HCT116 (cell line): ENCODE measurements around the gene LIN52. TPM values are rescaled to one million over a fixed set of nuclear protein-coding genes. Genes with fewer than 3 reads are reported as not detected.

Source experiments
- ATAC-seq: fragments of 200-7000 bp; cut with Tn5 transposase; 2 replicates; pipeline ENCODE4 v1.9.1; 2020; ENCODE audit warnings: mild to moderate bottlenecking, moderate library complexity
- BruUV-seq: library from RNA; stranded (reverse); fragments of 400-500 nt; replicated peaks from 2 replicates; lab custom pipeline; 2021; lab: Mats Ljungman, UMichigan
- CTCF ChIA-PET: fragments of 300-600 bp; sonication (Branson Sonifier 250); formaldehyde crosslinking; loops from one replicate; lab custom pipeline; 2021; ENCODE audit warnings: antibody characterized with exemption; lab: Charles Lee
- POLR2A ChIA-PET: fragments of 300-600, 350-600 bp; sonication (Branson Sonifier 250); formaldehyde crosslinking; loops from one replicate; lab custom pipeline; 2021; ENCODE audit warnings: antibody characterized with exemption; lab: Charles Lee
- RAD21 ChIA-PET, 2 experiments: fragments of 300-600 bp; sonication (Branson Sonifier 250); formaldehyde crosslinking; loops; one replicate each; lab custom pipeline; 2023; ENCODE audit warnings: low total read pairs in 2 of 2; ENCODE audit not compliant: uncharacterized antibody in 2 of 2, unreplicated experiment in 2 of 2, low non-redundant PET in 1 of 2; lab: Charles Lee
- DNase-seq: peaks from one replicate; pipeline ENCODE4 v3.0.0-alpha.2; 2010; ENCODE audit warnings: low read depth, low spot score
- H2AFZ ChIP-seq: fragments of 200-600 bp; shearing (Covaris generic), sonication (generic); 2 replicates; pipeline ENCODE4 v1.6.1; 2017; ENCODE audit warnings: low read depth, mixed run types, mixed read lengths, antibody characterized with exemption, low read length; ENCODE audit not compliant: poor library complexity, severe bottlenecking
- H3K27ac ChIP-seq: 2 replicates; pipeline ENCODE4 v1.5.1; 2012; ENCODE audit warnings: low read depth, low read length
- H3K27me3 ChIP-seq: fragments of 200-600 bp; sonication (generic); 2 replicates; pipeline ENCODE4 v1.6.1; 2016; ENCODE audit warnings: mixed run types, low read length, mixed read lengths; ENCODE audit not compliant: insufficient read depth
- H3K36me3 ChIP-seq, 2 experiments: fragments of 200-500 bp in 1 of 2; fragments of 200-600 bp in 1 of 2; sonication (Bioruptor generic) in 1 of 2; sonication (generic) in 1 of 2; 2 replicates each; pipeline versions ENCODE4 v1.5.1 to v1.6.1; 2014 to 2016; ENCODE audit warnings: low read length in 2 of 2, inconsistent platforms in 1 of 2, mixed read lengths in 1 of 2, mixed run types in 1 of 2; ENCODE audit not compliant: insufficient read depth in 2 of 2, control insufficient read depth in 1 of 2
- H3K4me1 ChIP-seq, 2 experiments: fragments of 200-600 bp in 1 of 2; sonication (generic) in 1 of 2; 2 replicates each; pipeline versions ENCODE4 v1.5.1 to v1.6.1; 2012 to 2017; ENCODE audit warnings: low read length in 2 of 2, inconsistent platforms in 1 of 2, mild to moderate bottlenecking in 1 of 2, mixed read lengths in 1 of 2, mixed run types in 1 of 2, moderate library complexity in 1 of 2; ENCODE audit not compliant: insufficient read depth in 2 of 2, control insufficient read depth in 1 of 2
- H3K4me2 ChIP-seq: fragments of 200-600 bp; sonication (generic); 2 replicates; pipeline ENCODE4 v1.6.1; 2017; ENCODE audit warnings: mixed run types, low read length, mixed read lengths
- H3K4me3 ChIP-seq, 2 experiments: fragments of 200-600 bp in 1 of 2; sonication (generic) in 1 of 2; replicated peaks in 1 of 2; 2 replicates each; pipeline ENCODE4 v1.5.1; 2011 to 2016; ENCODE audit warnings: low read length in 2 of 2, control low read depth in 1 of 2, low read depth in 1 of 2, mild to moderate bottlenecking in 1 of 2, mixed read lengths in 1 of 2, mixed run types in 1 of 2
- H3K79me2 ChIP-seq: fragments of 200-600 bp; sonication (generic); 2 replicates; pipeline ENCODE4 v1.6.1; 2017; ENCODE audit warnings: mild to moderate bottlenecking, mixed run types, low read length, moderate library complexity, mixed read lengths; ENCODE audit not compliant: insufficient read depth
- H3K9ac ChIP-seq: fragments of 200-600 bp; sonication (generic); 2 replicates; pipeline ENCODE4 v1.6.1; 2016; ENCODE audit warnings: low read length, mixed read lengths
- H3K9me2 ChIP-seq: fragments of 200-600 bp; sonication (generic), shearing (Covaris generic); 2 replicates; pipeline ENCODE4 v1.6.1; 2017; ENCODE audit warnings: mixed run types, mild to moderate bottlenecking, moderate library complexity; ENCODE audit not compliant: insufficient read depth
- H3K9me3 ChIP-seq, 2 experiments: fragments of 200-500 bp in 1 of 2; fragments of 200-600 bp in 1 of 2; sonication (Bioruptor generic) in 1 of 2; sonication (generic) in 1 of 2; 2 replicates each; pipeline ENCODE4 v1.6.1; 2014 to 2017; ENCODE audit warnings: low read length in 2 of 2, mixed read lengths in 2 of 2, inconsistent platforms in 1 of 2, low read depth in 1 of 2, mild to moderate bottlenecking in 1 of 2, mixed run types in 1 of 2, moderate library complexity in 1 of 2; ENCODE audit not compliant: control insufficient read depth in 1 of 2, insufficient read depth in 1 of 2
- H4K20me1 ChIP-seq: fragments of 200-600 bp; sonication (generic), shearing (Covaris generic); 2 replicates; pipeline ENCODE4 v1.6.1; 2017; ENCODE audit warnings: mixed run types, mild to moderate bottlenecking, moderate library complexity; ENCODE audit not compliant: insufficient read depth
- ATF3 ChIP-seq: IDR thresholded peaks from 2 replicates; pipeline ENCODE4 v1.6.1; 2012
- CBX3 ChIP-seq: IDR thresholded peaks from 2 replicates; pipeline ENCODE4 v1.6.1; 2012; ENCODE audit warnings: low read depth
- CEBPB ChIP-seq: IDR thresholded peaks from 2 replicates; pipeline ENCODE4 v1.6.1; 2012; ENCODE audit warnings: low read depth
- EGR1 ChIP-seq: IDR thresholded peaks from 2 replicates; pipeline ENCODE4 v1.6.1; 2012; ENCODE audit warnings: low read depth
- EZH2 ChIP-seq: fragments of 200-600 bp; sonication (generic); IDR thresholded peaks from 2 replicates; pipeline ENCODE4 v1.6.1; 2017; ENCODE audit warnings: antibody characterized with exemption, mixed run types
- EZH2phosphoT487 ChIP-seq: fragments of 200-600 bp; IDR thresholded peaks from 2 replicates; pipeline ENCODE4 v1.6.1; 2018; ENCODE audit warnings: antibody characterized with exemption, borderline replicate concordance
- FOSL1 ChIP-seq: IDR thresholded peaks from 2 replicates; pipeline ENCODE4 v1.6.1; 2012; ENCODE audit warnings: low read depth
- MAX ChIP-seq: IDR thresholded peaks from 2 replicates; pipeline ENCODE4 v1.6.1; 2012
- POLR2A ChIP-seq: IDR thresholded peaks from 2 replicates; pipeline ENCODE4 v1.7.0; 2011; ENCODE audit warnings: borderline replicate concordance; ENCODE audit not compliant: insufficient read depth, insufficient read length; ENCODE audit errors: extremely low read depth
- POLR2AphosphoS5 ChIP-seq: IDR thresholded peaks from 2 replicates; pipeline ENCODE4 v1.6.1; 2011; ENCODE audit warnings: mild to moderate bottlenecking, low read depth, low read length, moderate library complexity
- RAD21 ChIP-seq: IDR thresholded peaks from 2 replicates; pipeline ENCODE4 v1.6.1; 2012; ENCODE audit warnings: low read depth, mild to moderate bottlenecking
- REST ChIP-seq: IDR thresholded peaks from 2 replicates; pipeline ENCODE4 v1.6.1; 2012; ENCODE audit warnings: low read depth
- SIN3A ChIP-seq: IDR thresholded peaks from 2 replicates; pipeline ENCODE4 v1.6.1; 2012; ENCODE audit warnings: low read depth
- SP1 ChIP-seq: IDR thresholded peaks from 2 replicates; pipeline ENCODE4 v1.6.1; 2012; ENCODE audit warnings: low read depth
- SRF ChIP-seq: IDR thresholded peaks from 2 replicates; pipeline ENCODE4 v1.6.1; 2012; ENCODE audit warnings: low read depth
- TCF7L2 ChIP-seq: IDR thresholded peaks from 2 replicates; pipeline ENCODE4 v1.7.0; 2011; ENCODE audit warnings: borderline replicate concordance, inconsistent platforms; ENCODE audit not compliant: insufficient read depth, insufficient read length; ENCODE audit errors: extremely low read depth
- YY1 ChIP-seq: IDR thresholded peaks from 2 replicates; pipeline ENCODE4 v1.6.1; 2011; ENCODE audit warnings: low read length, low read depth, moderate library complexity, mild to moderate bottlenecking; ENCODE audit not compliant: insufficient replicate concordance; ENCODE audit errors: extremely low read depth
- ZFX ChIP-seq: fragments of 450-650 bp; IDR thresholded peaks from 2 replicates; pipeline ENCODE4 v1.6.1; 2017
- ZNF274 ChIP-seq: fragments of 200-500 bp; sonication (Bioruptor generic); IDR thresholded peaks from 2 replicates; pipeline ENCODE4 v1.6.1; 2014; ENCODE audit warnings: mild to moderate bottlenecking, low read depth, low read length, inconsistent platforms
- intact Hi-C: fragments of 100-400 bp; cut with micrococcal nuclease; formaldehyde crosslinking; loops from 2 replicates; pipeline ENCODE4 v1.10.0; 2022
- total RNA-seq: library from RNA; stranded (reverse); gene quantifications from one replicate; pipeline ENCODE4 v1.2.1, GENCODE V29; 2021; ENCODE audit not compliant: unreplicated experiment

Gene LIN52
- total RNA-seq, 1 experiment from 2014 or later: 9.6 TPM

- intact Hi-C loops: no loop called here
- no peaks in the 10 kb centered on the region for H3K9me3 ChIP-seq
- no peaks in the 10 kb centered on the region for H3K27me3 ChIP-seq
- BruUV-seq: no TSS peak
- no peak overlapping the region for H3K27ac ChIP-seq
- no peak overlapping the region for H3K9ac ChIP-seq
- H3K36me3 ChIP-seq: no peaks in the 10 kb centered on the region; a peak in 1 of 4 replicates
- ChIA-PET CTCF (no interaction called here), RAD21 (no interaction called here), POLR2A (no interaction called here)
- H3K4me3 ChIP-seq: no peak overlapping the region
- H3K9me2 ChIP-seq: no peaks in the 10 kb centered on the region
- no peak for TF ChIP-seq CBX3
- no peak for TF ChIP-seq YY1
- TF ChIP-seq EZH2: no peak
- no peak for TF ChIP-seq RAD21
- no peak for TF ChIP-seq SRF
- DNase-seq (no peak), ATAC-seq (no peak)
- no peak overlapping the region for H2AFZ ChIP-seq
- H3K4me1 ChIP-seq: peaks cover 11 to 17% of the 10 kb centered on the region in 2 experiments; a peak in 3 of 4 replicates
- no peaks in the 10 kb centered on the region for H4K20me1 ChIP-seq
- H3K4me2 ChIP-seq: no peak overlapping the region
- no peaks in the 10 kb centered on the region for H3K79me2 ChIP-seq
Measured at GRCh38 chr14:74065746-74066575, 18.8 kb upstream of the LIN52 start.

- Histone ChIP-seq H3K9me2 (no peaks in the 10 kb centered on the region), H3K4me2 (no peak overlapping the region), H3K27ac (no peak overlapping the region), H3K36me3 (no peaks in the 10 kb centered on the region), H3K9me3 (no peaks in the 10 kb centered on the region), H3K27me3 (no peaks in the 10 kb centered on the region), H3K4me3 (no peak overlapping the region), H3K4me1 (no peaks in the 10 kb centered on the region), H3K79me2 (no peaks in the 10 kb centered on the region), H3K9ac (no peak overlapping the region), H4K20me1 (no peaks in the 10 kb centered on the region), H2AFZ (no peak overlapping the region)
- ChIA-PET POLR2A (no interaction called here), RAD21 (no interaction called here), CTCF (no interaction called here)
- no TSS peak for BruUV-seq
- DNase-seq: no peak
- no peak for ATAC-seq
- intact Hi-C loops: no loop called here
- no peak for TF ChIP-seq EZH2phosphoT487
- no peak for TF ChIP-seq EZH2
- no peak for TF ChIP-seq EGR1
- no peak for TF ChIP-seq CBX3
- TF ChIP-seq POLR2AphosphoS5: no peak
- TF ChIP-seq TCF7L2: no peak
- TF ChIP-seq SP1: no peak
- no peak for TF ChIP-seq REST
- TF ChIP-seq CEBPB: no peak
- no peak for TF ChIP-seq ZNF274
- TF ChIP-seq SIN3A: no peak
- TF ChIP-seq POLR2A: no peak
- TF ChIP-seq ATF3: no peak
- TF ChIP-seq SRF: no peak
- TF ChIP-seq MAX: no peak
- TF ChIP-seq ZFX: no peak
- no peak for TF ChIP-seq FOSL1
Measured at GRCh38 chr14:74077401-74077800, 7.4 kb upstream of the LIN52 start.
